GM19467 (cell line): ENCODE measurements around the gene SLC8A1.

ENCODE experiments used
- ATAC-seq: cut with Tn5 transposase; IDR thresholded peaks from one replicate; pipeline ENCODE4 v1.9.1; 2021; ENCODE audit warnings: mild to moderate bottlenecking, moderate library complexity; ENCODE audit not compliant: unreplicated experiment

The SLC8A1 gene

DNA sequence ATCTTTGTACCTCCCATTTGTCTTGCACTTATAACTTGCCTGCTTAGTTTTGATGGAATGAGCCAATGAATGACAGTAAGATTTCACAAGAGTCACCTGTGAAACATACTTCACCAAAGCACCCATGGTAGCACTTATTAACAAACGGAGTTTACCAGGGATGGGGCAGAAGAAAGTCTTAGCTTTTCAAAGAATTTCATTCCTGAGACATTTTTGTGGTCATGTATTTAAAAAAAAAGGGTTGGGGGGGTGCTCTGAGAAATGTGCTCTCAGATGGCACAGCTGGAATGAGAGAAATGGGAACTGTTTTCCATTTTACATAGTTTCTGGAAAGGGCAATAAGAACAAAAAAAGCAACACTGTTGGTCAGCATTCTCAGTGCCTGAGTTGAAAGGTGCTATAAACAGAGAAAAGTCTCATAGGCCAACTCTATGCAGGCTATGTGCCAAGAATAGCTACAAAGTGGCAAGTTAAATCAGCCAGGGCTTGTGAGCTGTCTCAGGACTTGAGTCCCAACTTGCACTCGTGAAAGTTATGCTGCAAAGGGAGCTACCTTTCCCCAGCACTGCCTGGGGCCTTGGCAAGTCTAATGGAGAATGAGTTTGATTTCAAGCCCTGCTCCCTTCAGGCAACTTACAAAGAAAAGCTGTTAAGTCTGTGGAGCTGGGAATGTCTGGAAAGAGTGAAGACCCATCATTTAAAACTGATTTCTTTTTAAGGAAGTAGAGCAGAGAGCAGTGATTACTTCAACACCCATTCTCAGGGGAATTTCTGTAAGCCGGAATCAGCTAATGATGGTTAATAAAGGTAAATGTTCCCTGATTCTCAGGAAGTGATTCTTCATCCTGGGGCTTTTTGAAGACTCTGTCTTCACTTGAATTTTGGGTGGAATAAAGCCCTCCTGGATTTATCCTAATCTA lies 170.6 kb downstream of the SLC8A1 start:
- ATAC-seq, result no peak

DNA sequence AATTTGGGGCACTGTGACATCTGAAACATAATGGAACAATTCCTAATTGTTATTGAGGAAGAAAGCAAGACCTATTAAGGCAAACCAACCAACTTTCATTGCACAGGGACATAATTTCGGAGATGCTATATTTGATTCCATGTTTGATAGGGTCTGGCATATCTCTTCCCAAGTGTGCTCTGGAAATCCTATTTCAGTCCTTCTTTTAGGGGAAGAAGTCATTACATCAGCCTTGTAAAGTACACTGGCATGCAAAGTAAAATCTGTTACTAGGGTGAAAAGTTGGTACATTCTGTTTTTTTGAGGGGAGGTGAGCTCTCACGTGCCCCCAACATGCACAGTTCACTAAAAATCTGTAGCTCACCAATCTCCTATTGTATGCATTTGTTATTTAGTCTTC lies 172.4 kb downstream of the SLC8A1 start:
- ATAC-seq, result no peak

DNA sequence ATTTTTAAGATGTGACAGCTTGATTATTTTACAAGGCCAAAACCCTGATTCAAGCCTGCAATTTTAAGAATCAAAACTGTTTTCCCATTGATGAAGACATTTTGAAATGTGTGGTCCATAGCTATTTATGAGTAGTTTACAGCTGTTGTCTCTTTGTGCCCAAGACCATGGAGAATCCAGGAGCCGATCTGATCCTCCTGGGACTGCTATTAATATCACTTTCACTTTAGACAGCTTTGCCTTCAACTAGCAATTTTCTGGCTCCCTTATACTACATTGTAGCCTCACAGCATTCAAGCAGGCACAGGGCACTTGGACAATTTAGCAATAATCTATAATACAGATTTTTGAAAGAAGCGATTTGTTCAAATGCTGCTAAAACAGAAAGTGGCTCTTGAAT lies 172.9 kb downstream of the SLC8A1 start:
- no peak for ATAC-seq

DNA sequence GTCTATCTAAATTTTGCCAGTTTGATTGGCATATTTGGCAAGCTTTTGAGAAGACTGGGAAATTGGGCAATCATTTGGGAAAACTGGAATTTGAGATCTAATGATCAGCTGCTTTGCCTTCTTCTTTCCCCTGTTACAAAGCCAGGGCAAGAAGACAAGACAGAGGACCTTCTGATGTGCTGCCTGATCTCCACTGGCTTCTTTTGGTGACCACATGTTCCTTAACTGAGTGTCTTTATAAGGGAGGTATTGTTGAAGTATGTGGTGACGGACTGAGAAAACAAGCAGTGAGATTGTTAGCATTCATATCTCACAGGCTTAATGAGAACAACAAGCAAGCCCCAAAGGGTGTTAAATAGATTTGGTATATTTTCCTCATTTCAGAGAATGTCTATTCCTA lies 175.8 kb downstream of the SLC8A1 start:
- no peak for ATAC-seq

DNA sequence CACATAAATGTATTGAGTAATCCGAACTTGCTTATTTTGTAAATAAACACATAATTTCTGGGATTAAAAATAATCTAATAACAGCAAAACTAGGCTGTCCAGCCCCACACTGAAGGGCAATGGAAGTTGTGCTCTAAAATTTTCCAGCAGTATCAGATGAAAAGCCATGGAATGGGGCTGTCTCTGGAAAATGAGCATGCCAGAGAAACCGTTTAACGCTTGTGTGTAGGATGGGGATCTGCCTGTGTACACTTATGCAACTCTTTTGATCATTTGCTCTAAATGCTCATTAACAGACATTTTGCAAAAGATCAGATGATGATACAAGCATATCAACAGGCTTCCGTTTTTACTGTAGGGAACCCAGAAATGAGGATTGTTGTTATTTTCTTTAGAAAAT lies 177.6 kb downstream of the SLC8A1 start:
- no peak for ATAC-seq

DNA sequence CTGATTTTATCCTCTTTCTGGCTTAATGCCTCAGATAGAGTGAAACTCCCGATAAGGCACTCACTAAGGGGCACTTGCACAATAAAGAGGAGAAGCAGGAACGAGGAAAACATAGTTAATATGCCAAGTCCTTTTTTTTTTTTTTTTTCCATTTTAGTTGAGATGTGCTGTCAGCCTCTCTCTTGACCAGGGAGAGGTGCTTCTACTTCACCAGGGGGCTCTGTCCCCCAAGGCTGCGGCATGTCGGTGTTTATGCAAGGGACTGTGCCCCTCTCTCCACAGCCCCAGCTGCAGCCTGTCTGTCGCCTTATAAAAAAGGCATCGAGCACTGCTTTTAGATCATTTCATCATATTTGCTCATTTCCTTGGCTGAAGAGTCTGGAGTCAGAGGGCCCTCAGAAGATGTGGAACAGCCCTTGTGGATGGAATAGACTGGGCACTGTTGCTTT lies 178.1 kb downstream of the SLC8A1 start:
- ATAC-seq, result no peak

DNA sequence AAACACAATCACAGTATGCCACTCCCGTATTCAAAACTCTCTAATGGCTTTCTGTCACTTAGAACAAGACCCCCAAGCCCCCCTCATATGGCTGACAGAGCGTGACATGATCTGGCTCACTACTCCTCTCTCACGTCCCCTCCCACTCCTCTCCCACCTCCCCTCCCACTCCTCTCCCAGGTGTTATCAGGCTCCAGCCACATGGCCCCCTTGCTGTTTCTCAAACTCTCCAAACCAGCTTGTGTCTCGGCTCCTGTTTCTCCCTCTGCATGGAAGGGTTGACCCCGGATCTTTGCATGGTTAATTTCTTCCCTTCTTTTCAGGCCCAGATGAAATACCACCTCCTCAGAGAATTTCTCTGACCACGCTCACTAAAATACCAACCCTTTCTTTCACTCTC lies 180.8 kb downstream of the SLC8A1 start:
- no peak for ATAC-seq

DNA sequence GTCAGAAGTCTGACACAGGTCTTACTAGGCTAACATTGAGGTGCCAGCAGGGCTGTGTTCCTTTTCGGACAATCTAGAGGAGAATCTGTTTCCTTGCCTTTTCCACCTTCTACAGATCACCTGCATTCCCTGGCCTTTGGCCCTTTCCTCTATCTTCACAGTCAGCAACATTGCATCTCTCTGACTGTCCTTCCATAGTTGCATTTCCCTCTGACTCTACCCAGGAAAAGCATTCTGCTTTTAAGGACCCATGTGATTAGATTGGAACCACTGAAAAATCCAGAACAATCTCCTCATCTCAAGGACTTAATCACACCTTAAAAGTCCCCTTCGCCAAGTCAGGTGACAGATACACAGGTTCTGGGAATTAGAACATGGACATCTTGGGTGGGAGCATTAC lies 181.5 kb downstream of the SLC8A1 start:
- no peak for ATAC-seq

DNA sequence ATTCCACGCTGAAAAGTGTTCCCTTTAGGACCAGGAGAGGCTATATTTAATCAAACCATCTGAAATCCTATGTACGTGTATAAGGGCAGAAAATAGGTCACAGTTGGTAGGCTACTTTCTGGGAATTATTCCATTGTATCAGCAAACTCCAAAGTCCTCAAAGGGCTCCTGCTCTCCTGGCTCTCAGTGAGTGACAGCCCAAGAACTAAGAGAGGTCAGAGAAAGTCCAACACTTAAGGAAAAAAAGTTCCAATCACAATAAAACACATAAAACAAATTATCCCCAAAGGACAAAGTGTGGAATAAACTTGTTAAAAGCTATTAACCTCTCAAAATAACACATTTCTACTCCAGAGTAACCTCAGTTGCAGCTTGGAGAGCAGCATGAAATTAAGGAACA lies 183.3 kb downstream of the SLC8A1 start:
- ATAC-seq, result no peak

DNA sequence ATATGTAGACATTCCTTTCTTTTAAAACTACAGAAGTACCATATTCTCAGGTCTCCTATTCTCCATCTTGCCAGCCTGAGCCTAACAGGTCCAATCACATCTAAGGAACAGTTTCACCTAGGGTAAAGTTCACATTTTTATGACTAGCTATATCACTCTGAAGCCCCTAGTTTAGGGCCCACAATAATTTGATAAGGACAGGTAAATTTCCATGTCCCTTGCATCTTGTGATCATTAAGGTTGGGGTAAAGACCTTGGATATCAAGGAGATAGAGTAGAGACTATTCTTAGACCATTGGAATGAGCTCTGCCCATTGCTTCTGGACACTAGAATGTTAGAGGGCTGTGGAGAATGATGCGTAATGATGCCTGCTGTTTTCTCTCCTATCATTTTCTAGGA lies 185.7 kb downstream of the SLC8A1 start:
- ATAC-seq, result no peak

DNA sequence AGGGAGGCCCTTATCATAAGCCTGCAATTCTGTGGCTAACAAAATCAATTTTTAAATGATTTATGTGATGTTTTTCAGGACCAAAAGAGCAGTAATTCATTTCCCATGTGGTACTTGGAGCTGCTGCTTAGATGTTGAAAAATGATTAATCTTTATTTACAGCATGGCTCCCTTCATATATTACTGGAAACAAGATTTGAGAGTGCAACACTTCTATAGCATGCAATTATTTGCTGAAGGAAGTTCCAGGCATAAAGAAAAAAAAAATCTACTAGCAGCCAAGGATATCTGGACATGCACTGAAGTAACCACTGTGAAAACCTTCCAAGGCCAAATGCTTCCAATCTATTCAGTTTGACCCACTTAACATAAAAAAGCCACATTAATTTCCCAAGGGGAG lies 186.3 kb downstream of the SLC8A1 start:
- no peak for ATAC-seq

DNA sequence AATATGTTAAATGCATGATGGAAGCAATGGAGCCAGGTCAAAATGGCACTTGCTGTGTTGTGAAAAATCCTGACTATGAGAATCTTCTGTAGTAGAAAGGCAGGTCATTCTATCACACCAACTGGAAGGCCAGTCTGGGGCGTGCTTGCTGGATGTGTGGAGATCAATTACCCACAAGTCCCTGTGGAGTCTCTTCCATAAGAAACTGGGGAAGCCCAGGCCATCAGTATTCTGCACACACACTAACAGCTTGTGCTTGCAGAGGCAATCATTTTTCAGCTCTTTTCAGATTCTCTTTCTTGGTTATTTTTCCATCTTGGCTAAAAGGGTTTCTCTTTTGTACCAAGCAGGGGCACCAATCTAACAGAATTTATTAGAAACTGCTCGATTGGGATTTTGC lies 190.8 kb downstream of the SLC8A1 start:
- ATAC-seq, result no peak

DNA sequence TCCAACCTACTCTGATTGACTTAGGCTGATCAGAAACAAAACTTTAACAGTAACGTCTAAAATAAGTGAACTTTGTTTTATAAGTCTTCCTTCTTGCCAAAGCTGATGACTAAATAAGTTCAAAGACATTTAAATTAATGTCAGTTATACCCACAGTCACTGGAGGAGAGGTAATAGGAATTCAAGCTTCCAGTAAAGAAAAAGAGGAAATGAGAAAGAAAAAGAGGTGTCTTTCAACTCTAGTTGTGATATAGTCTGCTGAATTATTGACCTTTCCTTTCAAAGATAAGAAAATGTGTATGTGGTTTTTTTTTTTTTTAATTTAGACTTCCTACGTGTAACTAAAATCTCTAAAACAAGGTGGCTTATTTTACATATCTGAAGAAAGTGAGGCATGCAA lies 191.5 kb downstream of the SLC8A1 start:
- ATAC-seq, result no peak

DNA sequence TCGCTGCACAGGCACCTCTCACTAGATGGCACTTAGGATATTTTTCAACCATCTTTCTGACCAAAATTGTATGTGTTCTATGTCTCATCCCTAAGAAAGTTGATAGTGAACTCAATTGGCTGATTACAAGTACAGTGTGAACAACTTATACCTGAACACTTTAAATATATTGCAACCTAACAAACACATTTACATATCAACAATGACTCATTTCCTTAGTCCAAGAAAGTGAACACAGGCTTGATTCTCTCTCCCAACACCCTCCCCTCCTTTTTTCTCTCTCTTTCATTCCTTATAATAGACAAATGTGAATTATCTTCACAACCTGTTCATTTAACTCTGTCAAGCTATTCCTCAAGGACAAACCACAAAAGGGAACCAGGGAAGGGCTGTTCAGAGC lies 192.0 kb downstream of the SLC8A1 start:
- ATAC-seq, result no peak

DNA sequence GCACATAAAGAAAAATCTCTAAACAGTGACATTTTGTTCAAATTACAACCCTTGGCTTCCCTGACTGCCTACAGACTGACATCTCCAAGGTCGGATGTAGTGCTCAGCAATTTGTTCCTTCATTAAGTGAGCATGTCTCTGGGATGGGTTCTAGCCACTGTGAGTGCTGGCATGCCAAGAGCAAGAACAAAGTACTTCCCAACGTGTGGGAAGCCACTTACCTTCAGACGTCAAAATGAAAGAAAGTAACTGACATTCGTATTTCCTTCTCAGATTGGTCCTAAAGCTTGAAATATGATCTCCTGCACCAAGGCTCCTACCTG lies 193.8 kb downstream of the SLC8A1 start:
- ATAC-seq, result no peak

DNA sequence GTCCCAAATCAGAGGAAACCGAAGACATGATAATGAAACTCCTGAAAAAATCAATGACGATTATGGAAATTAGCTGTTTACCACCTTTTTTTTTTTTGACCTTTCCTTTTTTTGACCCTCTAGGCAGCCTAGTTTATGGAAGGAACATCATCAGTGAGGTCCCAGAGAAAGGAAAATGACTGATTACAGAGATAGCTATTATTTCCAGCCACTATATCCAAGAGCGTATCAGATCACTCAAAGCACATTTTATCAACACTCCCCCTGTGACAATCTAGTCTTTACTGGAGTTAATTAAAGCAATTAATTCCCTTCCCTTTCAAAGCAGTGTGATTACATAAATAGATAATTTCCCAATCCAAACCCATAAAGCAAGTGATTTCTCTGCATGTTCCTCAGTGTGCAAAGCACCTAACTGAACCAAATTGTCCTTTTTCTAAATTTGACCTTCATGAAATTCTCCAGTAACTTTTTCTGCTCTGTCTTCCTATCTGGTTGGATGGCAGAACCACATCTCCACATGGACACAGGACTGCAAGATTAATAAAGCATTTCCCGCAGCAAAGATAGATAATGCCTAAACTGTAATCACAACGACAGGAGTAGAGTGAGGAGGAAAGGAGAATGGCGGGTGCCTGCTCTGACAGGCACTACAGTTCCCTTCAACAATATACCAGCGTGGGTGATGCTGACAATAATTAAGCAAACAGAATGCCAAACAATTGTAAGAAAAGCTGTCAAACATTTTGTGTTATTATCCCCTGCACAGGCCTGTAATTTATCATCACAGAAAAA lies 194.4 kb downstream of the SLC8A1 start:
- ATAC-seq, result no peak

DNA sequence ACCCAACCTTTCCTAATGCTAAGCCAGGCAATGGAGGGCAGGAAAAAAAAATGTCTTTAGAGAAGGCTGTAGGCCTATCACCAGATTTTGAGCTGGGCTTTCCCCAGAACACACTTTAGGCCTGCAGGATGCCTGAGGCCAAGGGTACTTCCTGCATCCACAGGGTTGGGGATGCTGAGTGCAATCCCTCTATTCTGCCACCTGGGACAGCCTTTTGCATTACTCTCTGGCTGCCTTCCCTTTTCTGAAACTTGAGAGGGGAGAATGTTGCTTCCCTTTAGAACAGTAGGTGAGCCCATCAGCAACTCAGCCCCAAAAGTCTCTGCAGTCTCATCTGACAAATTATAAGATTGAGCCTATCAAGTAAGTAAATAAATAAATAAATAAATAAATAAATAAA lies 195.2 kb downstream of the SLC8A1 start:
- ATAC-seq, result no peak

DNA sequence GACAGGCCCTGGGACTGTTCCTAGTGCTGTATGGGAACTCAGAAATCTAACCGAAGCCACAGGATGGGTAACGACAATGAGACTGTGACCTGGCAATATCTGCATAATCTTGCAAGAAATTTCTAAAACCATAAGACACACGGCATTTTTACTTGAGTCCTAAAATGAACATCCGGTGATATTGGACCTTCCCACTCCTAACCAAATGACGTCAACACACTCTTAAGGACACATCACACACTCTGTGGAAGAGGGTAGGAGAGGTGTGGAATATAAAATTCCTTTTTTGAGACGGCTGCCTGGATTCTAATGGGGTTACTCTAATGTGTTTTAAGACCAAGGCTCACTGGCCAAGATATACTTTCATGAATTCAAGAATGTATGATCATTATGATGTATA lies 195.9 kb downstream of the SLC8A1 start:
- no peak for ATAC-seq

DNA sequence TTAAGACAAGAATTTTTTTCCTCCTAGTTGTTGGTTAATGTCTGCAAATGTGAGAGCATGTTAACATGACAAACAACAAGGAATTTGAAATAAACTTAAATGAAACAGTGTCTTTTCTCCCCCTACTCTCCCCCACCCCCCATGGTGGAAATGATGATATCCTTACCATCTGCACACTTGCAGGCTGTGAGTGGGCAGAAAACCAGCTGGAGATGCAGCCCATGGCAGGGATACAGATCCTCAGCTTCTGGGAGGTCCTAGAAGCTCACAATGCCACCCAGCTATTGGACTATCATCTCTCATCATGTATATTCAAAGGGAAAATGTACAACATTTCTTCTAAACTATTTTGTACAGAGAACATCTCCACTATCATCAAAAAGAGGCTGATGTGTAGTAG lies 196.8 kb downstream of the SLC8A1 start:
- no peak for ATAC-seq

DNA sequence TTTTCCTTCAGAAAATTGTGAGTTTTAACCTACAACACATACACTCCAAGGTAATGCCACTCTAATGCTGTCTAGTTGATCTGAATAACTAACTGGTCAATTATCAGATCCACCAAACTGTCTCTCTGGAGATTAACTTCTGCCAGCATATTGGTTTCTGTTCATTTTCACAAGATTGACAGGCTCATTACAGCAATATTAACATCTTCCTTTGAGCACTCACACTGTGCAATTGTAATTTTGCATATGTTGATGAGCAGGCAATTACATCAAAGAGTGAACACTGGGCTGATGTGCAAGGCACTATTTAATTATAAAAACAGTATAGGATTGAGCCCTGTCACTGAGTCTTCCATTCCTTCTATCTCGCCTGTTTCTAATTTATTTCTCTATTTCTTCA lies 197.3 kb downstream of the SLC8A1 start:
- no peak for ATAC-seq

DNA sequence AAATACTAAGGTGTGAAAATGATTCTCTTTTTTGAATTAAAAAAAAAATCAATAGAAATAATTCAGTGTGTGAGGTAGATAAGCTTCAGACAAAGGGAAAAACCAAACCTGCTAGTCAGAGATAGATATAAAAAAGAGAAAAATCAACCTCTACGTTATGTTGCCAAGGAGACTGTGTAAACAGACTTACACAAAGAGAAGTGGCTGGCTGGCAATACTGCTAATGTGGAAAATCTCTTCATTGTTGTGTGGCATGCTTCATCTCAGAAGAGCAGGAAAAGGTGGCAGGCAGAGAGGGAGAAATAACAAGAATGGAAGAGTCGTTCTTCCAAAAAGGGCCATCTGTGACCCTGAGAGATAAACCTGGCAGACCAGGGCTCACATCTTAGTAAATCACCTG lies 200.8 kb downstream of the SLC8A1 start:
- ATAC-seq, result no peak

DNA sequence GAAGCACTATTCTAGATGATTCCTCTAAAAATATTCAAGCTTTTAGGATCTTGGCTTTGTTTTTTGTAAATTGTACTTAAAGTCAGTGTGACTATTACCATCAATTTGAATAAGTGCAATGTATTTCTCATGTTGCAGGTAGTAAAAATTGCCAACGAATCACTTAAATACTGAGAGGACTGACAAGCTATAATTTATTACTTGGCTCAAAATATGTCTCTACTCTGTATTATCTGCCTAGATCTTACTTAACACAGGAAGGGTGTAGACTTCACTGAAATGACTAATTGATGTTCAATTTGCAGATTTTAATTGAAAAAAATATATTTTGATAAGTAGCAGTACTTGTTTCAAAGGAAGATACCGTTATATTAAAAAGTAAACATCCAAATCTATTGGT lies 202.3 kb downstream of the SLC8A1 start:
- no peak for ATAC-seq
